Measurements from ENCODE around the gene GUCY1B1. TPM values are rescaled to one million over a fixed set of nuclear protein-coding genes. Genes with fewer than 3 reads are reported as not detected.
A peak's percentile ranks its signal among the peaks of the same experiment; 100 is the strongest.

The GUCY1B1 gene
- 11.5 and 13.2 TPM in 2 replicates for total RNA-seq
- long read RNA-seq, transcript GUCY1B1-201 (14 exons, 3,124 nt), result major isoform, 49 of 79 reads
- long read RNA-seq, partial matches to known transcripts, result 21 of 79 reads
- long read RNA-seq, other reads (novel, unspliced or antisense), result 4 of 79 reads

- peak; percentile 64 for TF ChIP-seq CTCF (IDR thresholded peaks at IDR 0.05)
- Mint-ChIP-seq H3K36me3 (ENCODE audit: unreplicated experiment) (no peaks in the 10 kb centered on the region), H3K27me3 (ENCODE audit: unreplicated experiment) (no peaks in the 10 kb centered on the region), H3K4me3 (ENCODE audit: unreplicated experiment) (peak within 1 kb of the TSS; percentile 74), H3K4me1 (ENCODE audit: unreplicated experiment) (peaks cover 32% of the 10 kb centered on the region), H3K9me3 (ENCODE audit: unreplicated experiment) (no peaks in the 10 kb centered on the region), H3K27ac (ENCODE audit: unreplicated experiment) (peak within 1 kb of the TSS; percentile 71)
- peak; percentile 97 for DNase-seq (ENCODE audit: extremely low spot score, unreplicated experiment)
These were observed at the start of gene GUCY1B1 for GRCh38 chr4:155758481-155759371. TSS of gene GUCY1B1 (plus strand) at chr4:155759021. CDS start at chr4:155759141, 120 bp downstream.

GRCh38 chr4:155709918-155710317 lies 48.9 kb upstream of the GUCY1B1 start:
- peaks cover 5% of the 10 kb centered on the region for H3K4me1 Mint-ChIP-seq (ENCODE audit: unreplicated experiment)
- peaks cover 14% of the 10 kb centered on the region for H3K36me3 Mint-ChIP-seq (ENCODE audit: unreplicated experiment)
- no peaks in the 10 kb centered on the region for H3K27me3 Mint-ChIP-seq (ENCODE audit: unreplicated experiment)
- DNase-seq (ENCODE audit: extremely low spot score, unreplicated experiment), result no peak
- TF ChIP-seq CTCF (IDR thresholded peaks at IDR 0.05), result no peak
- no peak overlapping the region for H3K27ac Mint-ChIP-seq (ENCODE audit: unreplicated experiment)
- H3K4me3 Mint-ChIP-seq (ENCODE audit: unreplicated experiment), result no peak overlapping the region
- no peaks in the 10 kb centered on the region for H3K9me3 Mint-ChIP-seq (ENCODE audit: unreplicated experiment)

- DNase-seq (ENCODE audit: extremely low spot score, unreplicated experiment), result no peak
- H3K4me1 Mint-ChIP-seq (ENCODE audit: unreplicated experiment), result no peaks in the 10 kb centered on the region
- no peak for TF ChIP-seq CTCF (IDR thresholded peaks at IDR 0.05)
- H3K36me3 Mint-ChIP-seq (ENCODE audit: unreplicated experiment), result peaks cover 11% of the 10 kb centered on the region
- H3K27ac Mint-ChIP-seq (ENCODE audit: unreplicated experiment), result no peak overlapping the region
- H3K4me3 Mint-ChIP-seq (ENCODE audit: unreplicated experiment), result no peak overlapping the region
- no peaks in the 10 kb centered on the region for H3K9me3 Mint-ChIP-seq (ENCODE audit: unreplicated experiment)
- no peaks in the 10 kb centered on the region for H3K27me3 Mint-ChIP-seq (ENCODE audit: unreplicated experiment)
These were observed 47.3 kb upstream of the GUCY1B1 start for GRCh38 chr4:155711556-155711955.

- Mint-ChIP-seq H3K9me3 (ENCODE audit: unreplicated experiment) (peaks cover 3% of the 10 kb centered on the region), H3K4me3 (ENCODE audit: unreplicated experiment) (no peak overlapping the region), H3K27me3 (ENCODE audit: unreplicated experiment) (no peaks in the 10 kb centered on the region), H3K4me1 (ENCODE audit: unreplicated experiment) (no peaks in the 10 kb centered on the region), H3K27ac (ENCODE audit: unreplicated experiment) (no peak overlapping the region), H3K36me3 (ENCODE audit: unreplicated experiment) (peaks cover 16% of the 10 kb centered on the region)
- no peak for DNase-seq (ENCODE audit: extremely low spot score, unreplicated experiment)
- TF ChIP-seq CTCF (IDR thresholded peaks at IDR 0.05), result no peak
These were observed 46.0 kb upstream of the GUCY1B1 start for GRCh38 chr4:155712846-155713245.

GRCh38 chr4:155713911-155714310 lies 44.9 kb upstream of the GUCY1B1 start:
- Mint-ChIP-seq H3K36me3 (ENCODE audit: unreplicated experiment) (peaks cover 23% of the 10 kb centered on the region), H3K4me3 (ENCODE audit: unreplicated experiment) (no peak overlapping the region), H3K4me1 (ENCODE audit: unreplicated experiment) (no peaks in the 10 kb centered on the region), H3K9me3 (ENCODE audit: unreplicated experiment) (peaks cover 3% of the 10 kb centered on the region), H3K27me3 (ENCODE audit: unreplicated experiment) (no peaks in the 10 kb centered on the region), H3K27ac (ENCODE audit: unreplicated experiment) (no peak overlapping the region)
- no peak for TF ChIP-seq CTCF (IDR thresholded peaks at IDR 0.05)
- no peak for DNase-seq (ENCODE audit: extremely low spot score, unreplicated experiment)
